Measurements from ENCODE around the gene GPC5.

Gene GPC5

GRCh38 chr13:91955546-91956355 lies 557.3 kb downstream of the GPC5 start:
- FAIRE-seq (no peak), DNase-seq (ENCODE audit: insufficient read length, low spot score) (no peak)
- TF ChIP-seq CTCF (IDR thresholded peaks at IDR 0.05; ENCODE audit: insufficient read depth, missing control alignments), result no peak

GRCh38 chr13:91960947-91961346 lies 562.5 kb downstream of the GPC5 start:
- no peak for TF ChIP-seq CTCF (IDR thresholded peaks at IDR 0.05; ENCODE audit: insufficient read depth, missing control alignments)
- FAIRE-seq (no peak), DNase-seq (ENCODE audit: insufficient read length, low spot score) (no peak)

GRCh38 chr13:91962946-91963345 lies 564.5 kb downstream of the GPC5 start:
- no peak for TF ChIP-seq CTCF (IDR thresholded peaks at IDR 0.05; ENCODE audit: insufficient read depth, missing control alignments)
- DNase-seq (ENCODE audit: insufficient read length, low spot score) (no peak), FAIRE-seq (no peak)

- FAIRE-seq (no peak), DNase-seq (ENCODE audit: insufficient read length, low spot score) (no peak)
- TF ChIP-seq CTCF (IDR thresholded peaks at IDR 0.05; ENCODE audit: insufficient read depth, missing control alignments), result no peak
Measured at GRCh38 chr13:91965511-91965910, 567.1 kb downstream of the GPC5 start.

DNA sequence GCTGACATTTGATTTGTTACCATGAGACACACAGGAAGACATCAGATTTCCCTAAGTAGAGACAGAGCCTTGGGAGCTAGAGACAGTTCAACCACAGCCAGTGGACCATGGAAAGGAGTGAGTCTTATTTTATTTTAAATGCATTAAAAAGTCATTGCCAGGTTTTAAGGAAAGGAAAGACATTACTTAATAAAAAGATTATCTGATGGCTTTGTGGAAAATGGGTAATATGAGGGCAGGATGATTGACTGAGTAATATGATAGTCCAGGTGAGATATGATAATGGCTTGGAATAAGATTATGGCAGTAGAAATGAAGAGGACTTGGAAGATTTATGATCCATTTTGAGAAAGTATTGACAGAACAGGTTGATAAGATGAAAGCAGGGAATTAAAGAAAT lies 580.1 kb downstream of the GPC5 start:
- FAIRE-seq (no peak), DNase-seq (ENCODE audit: insufficient read length, low spot score) (no peak)
- no peak for TF ChIP-seq CTCF (IDR thresholded peaks at IDR 0.05; ENCODE audit: insufficient read depth, missing control alignments)

DNA sequence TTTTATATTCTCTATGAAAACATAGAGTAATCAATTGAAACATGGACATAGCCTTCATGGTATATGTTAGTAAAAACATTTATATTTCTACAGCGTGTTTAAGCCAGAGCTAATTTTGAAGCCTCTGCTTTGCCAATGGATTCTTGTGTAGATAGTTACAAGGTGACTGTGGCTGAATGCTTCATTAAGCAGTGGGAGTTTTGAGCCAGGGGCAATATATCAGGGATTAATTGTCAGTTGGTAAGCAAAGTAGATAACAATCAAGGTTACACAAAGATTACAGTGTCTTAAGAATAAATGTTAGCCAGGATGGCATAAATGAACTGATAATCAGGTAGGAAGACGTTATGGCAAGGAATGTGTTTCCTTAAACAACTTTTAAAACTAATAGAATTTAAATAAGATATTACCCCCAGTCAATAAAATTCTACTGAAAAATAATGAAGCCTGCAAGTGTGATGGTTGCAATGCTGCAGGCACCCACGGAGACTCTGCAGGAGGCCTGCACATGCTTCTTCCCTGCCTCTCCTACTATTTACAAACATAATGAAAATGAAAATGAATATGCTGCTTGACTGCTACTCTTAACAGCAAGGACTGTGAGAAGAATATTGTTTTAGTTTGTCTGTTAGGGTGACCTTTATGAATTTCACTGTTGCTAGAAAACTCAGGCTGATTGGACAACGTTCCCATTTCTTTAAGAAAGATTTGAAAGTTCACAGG lies 588.5 kb downstream of the GPC5 start:
- TF ChIP-seq CTCF (IDR thresholded peaks at IDR 0.05; ENCODE audit: insufficient read depth, missing control alignments), result no peak
- DNase-seq (ENCODE audit: insufficient read length, low spot score), result no peak
- peak; percentile 6 for FAIRE-seq

DNA sequence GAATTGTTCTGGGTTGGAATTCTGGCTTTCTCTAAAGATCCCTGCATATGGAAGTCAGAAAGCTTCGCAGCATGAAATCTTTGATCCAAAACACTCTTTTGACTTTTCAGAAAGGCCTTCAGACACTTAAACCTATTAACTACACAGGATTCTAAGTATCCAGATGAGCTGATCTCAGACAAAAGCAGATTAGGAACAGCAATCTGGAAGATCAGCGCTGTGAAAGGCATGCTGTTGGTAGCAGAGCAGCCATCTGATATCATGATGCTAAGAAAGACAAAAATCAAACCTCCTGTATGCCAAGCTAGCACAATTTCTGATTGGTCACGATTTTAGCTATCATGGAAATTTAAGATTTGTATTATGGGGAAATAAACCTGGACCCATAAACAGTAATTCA lies 589.9 kb downstream of the GPC5 start:
- FAIRE-seq (peak; percentile 98), DNase-seq (ENCODE audit: insufficient read length, low spot score) (no peak)
- no peak for TF ChIP-seq CTCF (IDR thresholded peaks at IDR 0.05; ENCODE audit: insufficient read depth, missing control alignments)

All from D721Med (cell line).